Measurements from ENCODE around the gene CD9. TPM values are rescaled to one million over a fixed set of nuclear protein-coding genes. Genes with fewer than 3 reads are reported as not detected.

Gene CD9
- total RNA-seq, 1 donor from 2014 or later = 1,153 TPM

GRCh38 chr12:6222078-6222654 lies 22.0 kb downstream of the CD9 start:
- peak; percentile 63 for DNase-seq

- no peak for DNase-seq
These were observed 23.3 kb downstream of the CD9 start for GRCh38 chr12:6223545-6223944.

- DNase-seq = peak; percentile 72
These were observed 24.4 kb downstream of the CD9 start for GRCh38 chr12:6224550-6224949.

GRCh38 chr12:6225630-6226001 lies 25.4 kb downstream of the CD9 start:
- DNase-seq = no peak

GRCh38 chr12:6226002-6226678 lies 25.9 kb downstream of the CD9 start:
- DNase-seq = peak; percentile 73

- DNase-seq = no peak
These were observed 26.5 kb downstream of the CD9 start for GRCh38 chr12:6226679-6227051.

- no peak for DNase-seq
These were observed 28.5 kb downstream of the CD9 start for GRCh38 chr12:6228535-6229223.

- DNase-seq = peak; percentile 69
These were observed 29.3 kb downstream of the CD9 start for GRCh38 chr12:6229224-6230218.

- peak; percentile 54 for DNase-seq
These were observed 30.3 kb downstream of the CD9 start for GRCh38 chr12:6230321-6231110.

GRCh38 chr12:6231359-6232268 lies 31.4 kb downstream of the CD9 start:
- DNase-seq = no peak

GRCh38 chr12:6233121-6233971 lies 33.1 kb downstream of the CD9 start:
- peak; percentile 41 for DNase-seq

- DNase-seq = peak; percentile 50
These were observed 34.0 kb downstream of the CD9 start for GRCh38 chr12:6234214-6234613.

GRCh38 chr12:6234906-6235305 lies 34.7 kb downstream of the CD9 start:
- no peak for DNase-seq

- peak; percentile 63 for DNase-seq
These were observed 35.3 kb downstream of the CD9 start for GRCh38 chr12:6235499-6235898.

- DNase-seq = no peak
These were observed 35.9 kb downstream of the CD9 start for GRCh38 chr12:6235906-6236640.

GRCh38 chr12:6236641-6236940 lies 36.4 kb downstream of the CD9 start:
- no peak for DNase-seq

- DNase-seq = no peak
These were observed 37.6 kb downstream of the CD9 start for GRCh38 chr12:6237830-6238229.

- no peak for DNase-seq
These were observed 38.7 kb downstream of the CD9 start for GRCh38 chr12:6238875-6239274.

GRCh38 chr12:6241495-6241894 lies 41.3 kb downstream of the CD9 start:
- peak; percentile 71 for DNase-seq
